D341Med (cell line): ENCODE results near the gene NOSIP.

Source experiments
- DNase-seq: peaks from one replicate; pipeline ENCODE4 v3.0.0; 2012; ENCODE audit warnings: low spot score

The NOSIP gene

DNA sequence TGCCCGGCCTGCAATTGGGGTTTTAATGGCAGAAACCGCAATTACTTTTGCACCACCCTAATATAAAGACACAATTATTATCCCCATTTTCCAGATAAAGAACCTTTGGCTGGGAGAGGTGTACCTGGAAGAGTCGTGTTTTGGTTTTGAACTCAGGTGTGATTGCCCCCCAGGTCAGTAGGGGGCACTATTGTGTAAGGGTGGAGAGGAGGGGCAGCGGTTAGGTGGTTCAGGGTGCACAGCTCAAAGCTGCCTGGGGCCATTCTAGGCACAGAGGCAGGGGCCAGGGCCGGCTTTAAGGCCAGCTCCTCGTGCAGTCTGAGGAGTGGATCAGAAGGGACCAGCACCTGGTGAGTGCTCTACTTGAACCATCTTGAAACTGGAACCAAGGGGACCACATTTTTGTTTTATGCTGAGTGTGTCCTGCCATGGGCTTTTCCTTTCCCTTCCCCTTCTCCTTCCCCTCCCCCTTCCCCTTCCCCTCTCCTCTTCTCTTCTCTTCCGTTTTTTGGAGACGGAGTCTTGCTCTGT, 73.7 kb downstream of the NOSIP start:
- DNase-seq: peak; percentile 86
